Measurements from ENCODE around the gene RPS6KA5. TPM values are rescaled to one million over a fixed set of nuclear protein-coding genes. Genes with fewer than 3 reads are reported as not detected.

RPS6KA5 gene
- total and polyA plus RNA-seq, 2 donors (not counting 1 experiment from before 2014, with no cell fraction given), result 6.0 to 34.6 TPM

- no peak for ATAC-seq (ENCODE audit: low read depth)
- no peaks in the 10 kb centered on the region for H3K27me3 ChIP-seq (replicated peaks in 1 of 4; ENCODE audit: control extremely low read depth in 1 of 4, control insufficient read depth in 3 of 4, insufficient read depth in 4 of 4, low read length in 3 of 4)
- peaks cover 0 to 12% of the 10 kb centered on the region in 2 experiments for H3K36me3 ChIP-seq (replicated peaks in 1 of 2; ENCODE audit: control extremely low read depth in 1 of 2, control insufficient read depth in 1 of 2, extremely low read depth in 1 of 2, insufficient read depth in 2 of 2, low read length in 1 of 2)
- no peak for DNase-seq
- Mint-ChIP-seq H3K9me3 (ENCODE audit: insufficient read depth) (peaks cover 7% of the 10 kb centered on the region), H3K27me3 (no peaks in the 10 kb centered on the region), H3K27ac (no peak overlapping the region), H3K4me3 (no peak overlapping the region), H3K4me1 (no peaks in the 10 kb centered on the region)
- POLR2A ChIA-PET, result no interaction called here
- no peak overlapping the region for H3K27ac ChIP-seq (ENCODE audit: low read length in 2 of 2)
- 100% methylated on average over 1 of the region's 2 CpGs for WGBS (ENCODE audit: insufficient coverage)
- H3K9me3 ChIP-seq (ENCODE audit: control extremely low read depth in 1 of 3, control insufficient read depth in 2 of 3, insufficient read depth in 1 of 3, low read length in 2 of 3), result peaks cover 0 to 4% (median 2%) of the 10 kb centered on the region in 3 donors
- CTCF ChIA-PET, result no interaction called here
- H3K9ac ChIP-seq (ENCODE audit: low read length), result no peak overlapping the region
- no peaks in the 10 kb centered on the region for H4K20me1 ChIP-seq (ENCODE audit: control insufficient read depth, insufficient read depth, low read length, poor library complexity, severe bottlenecking)
- H3K4me2 ChIP-seq (replicated peaks; ENCODE audit: low read depth, low read length, poor library complexity, severe bottlenecking), result no peak overlapping the region
- no peaks in the 10 kb centered on the region for H3K79me2 ChIP-seq (ENCODE audit: control insufficient read depth, insufficient read depth, low read length)
- TF ChIP-seq CTCF (IDR thresholded peaks at IDR 0.05) (no peak), EZH2 (IDR thresholded peaks at IDR 0.05; ENCODE audit: borderline replicate concordance, insufficient read depth, low read depth, low read length, poor library complexity, severe bottlenecking) (no peak)
- H3K4me3 ChIP-seq (ENCODE audit: control extremely low read depth in 1 of 5, extremely low read depth in 1 of 5, insufficient read depth in 1 of 5, low read depth in 2 of 5, low read length in 4 of 5), result no peak overlapping the region
- intact Hi-C loops (cut with micrococcal nuclease), result no loop called here
- no peaks in the 10 kb centered on the region for H3K4me1 ChIP-seq (ENCODE audit: control insufficient read depth in 2 of 2, insufficient read depth in 2 of 2, low read length in 2 of 2)
- H2AFZ ChIP-seq (ENCODE audit: insufficient read depth, low read depth, low read length, poor library complexity, severe bottlenecking), result no peak overlapping the region
Measured at GRCh38 chr14:90880282-90880681, 180.2 kb downstream of the RPS6KA5 start.

- H3K79me2 ChIP-seq (ENCODE audit: control insufficient read depth, insufficient read depth, low read length), result no peaks in the 10 kb centered on the region
- no peak for ATAC-seq (ENCODE audit: low read depth)
- CTCF ChIA-PET, result no interaction called here
- no peak overlapping the region for H3K4me3 ChIP-seq (ENCODE audit: control extremely low read depth in 1 of 5, extremely low read depth in 1 of 5, insufficient read depth in 1 of 5, low read depth in 2 of 5, low read length in 4 of 5)
- no peaks in the 10 kb centered on the region for H4K20me1 ChIP-seq (ENCODE audit: control insufficient read depth, insufficient read depth, low read length, poor library complexity, severe bottlenecking)
- TF ChIP-seq CTCF (IDR thresholded peaks at IDR 0.05), result no peak
- TF ChIP-seq EZH2 (IDR thresholded peaks at IDR 0.05; ENCODE audit: borderline replicate concordance, insufficient read depth, low read depth, low read length, poor library complexity, severe bottlenecking), result no peak
- H3K36me3 ChIP-seq (replicated peaks in 1 of 2; ENCODE audit: control extremely low read depth in 1 of 2, control insufficient read depth in 1 of 2, extremely low read depth in 1 of 2, insufficient read depth in 2 of 2, low read length in 1 of 2), result peaks cover 9 to 29% of the 10 kb centered on the region in 2 experiments
- Mint-ChIP-seq H3K4me1 (no peaks in the 10 kb centered on the region), H3K4me3 (no peak overlapping the region), H3K27ac (no peak overlapping the region), H3K27me3 (no peaks in the 10 kb centered on the region), H3K9me3 (ENCODE audit: insufficient read depth) (no peaks in the 10 kb centered on the region)
- no peak overlapping the region for H3K27ac ChIP-seq (ENCODE audit: low read length in 2 of 2)
- no peak for DNase-seq
- no peaks in the 10 kb centered on the region for H3K9me3 ChIP-seq (ENCODE audit: control extremely low read depth in 1 of 3, control insufficient read depth in 2 of 3, insufficient read depth in 1 of 3, low read length in 2 of 3)
- WGBS (ENCODE audit: insufficient coverage), result 93% methylated on average over 5 of the region's 5 CpGs
- H3K27me3 ChIP-seq (replicated peaks in 1 of 4; ENCODE audit: control extremely low read depth in 1 of 4, control insufficient read depth in 3 of 4, insufficient read depth in 4 of 4, low read length in 3 of 4), result no peaks in the 10 kb centered on the region
- intact Hi-C loops (cut with micrococcal nuclease), result no loop called here
- POLR2A ChIA-PET, result no interaction called here
- H3K4me1 ChIP-seq (ENCODE audit: control insufficient read depth in 2 of 2, insufficient read depth in 2 of 2, low read length in 2 of 2), result no peaks in the 10 kb centered on the region
- H3K9ac ChIP-seq (ENCODE audit: low read length), result no peak overlapping the region
- no peak overlapping the region for H3K4me2 ChIP-seq (replicated peaks; ENCODE audit: low read depth, low read length, poor library complexity, severe bottlenecking)
- no peak overlapping the region for H2AFZ ChIP-seq (ENCODE audit: insufficient read depth, low read depth, low read length, poor library complexity, severe bottlenecking)
Measured at GRCh38 chr14:90874599-90874998, 185.8 kb downstream of the RPS6KA5 start.
